ENCODE results near the gene POLE3. TPM values are rescaled to one million over a fixed set of nuclear protein-coding genes. Genes with fewer than 3 reads are reported as not detected.

The POLE3 gene
- total RNA-seq, 4 donors from 2014 or later, result 22.2 to 28.4 (median 26.0) TPM

GRCh38 chr9:113361304-113362018 is 49.0 kb downstream of the POLE3 start:
- no peaks in the 10 kb centered on the region for H3K9me3 ChIP-seq
- 49 to 58% methylated on average over 7 of the region's 7 CpGs for WGBS, 2 donors
- no peak overlapping the region for H3K4me3 ChIP-seq
- H3K4me1 ChIP-seq, result no peaks in the 10 kb centered on the region
- no peak overlapping the region for H3K27ac ChIP-seq
- H3K36me3 ChIP-seq, result no peaks in the 10 kb centered on the region
- DNase-seq (ENCODE audit: low spot score in 2 of 2), result no peak
- no peaks in the 10 kb centered on the region for H3K27me3 ChIP-seq
- TF ChIP-seq POLR2A (IDR thresholded peaks at IDR 0.05) (no peak), CTCF (IDR thresholded peaks at IDR 0.05) (no peak), EP300 (IDR thresholded peaks at IDR 0.05) (no peak)

GRCh38 chr9:113360242-113360842 is 50.1 kb downstream of the POLE3 start:
- no peaks in the 10 kb centered on the region for H3K9me3 ChIP-seq
- H3K4me3 ChIP-seq, result no peak overlapping the region
- no peak for DNase-seq (ENCODE audit: low spot score in 2 of 2)
- no peaks in the 10 kb centered on the region for H3K36me3 ChIP-seq
- TF ChIP-seq CTCF (IDR thresholded peaks at IDR 0.05) (no peak), EP300 (IDR thresholded peaks at IDR 0.05) (no peak), POLR2A (IDR thresholded peaks at IDR 0.05) (no peak)
- no peak overlapping the region for H3K27ac ChIP-seq
- 90% methylated on average over 12 to 15 of the region's 15 CpGs for WGBS, 2 donors
- H3K27me3 ChIP-seq, result no peaks in the 10 kb centered on the region
- H3K4me1 ChIP-seq, result no peaks in the 10 kb centered on the region

- Histone ChIP-seq H3K4me3 (no peak overlapping the region), H3K27ac (no peak overlapping the region), H3K27me3 (no peaks in the 10 kb centered on the region), H3K36me3 (no peaks in the 10 kb centered on the region), H3K9me3 (no peaks in the 10 kb centered on the region), H3K4me1 (no peaks in the 10 kb centered on the region)
- no peak for TF ChIP-seq EP300 (IDR thresholded peaks at IDR 0.05)
- TF ChIP-seq CTCF (IDR thresholded peaks at IDR 0.05), result no peak
- 83 to 88% methylated on average over 1 of the region's 1 CpG for WGBS, 2 donors
- DNase-seq (ENCODE audit: low spot score in 2 of 2), result no peak
Observed at GRCh38 chr9:113359385-113359784, 51.1 kb downstream of the POLE3 start.

Other genes starting within 250 kb of the POLE3 start
- 10 to 100 TPM; 25.7 to 43.8 (median 29.2) TPM for gene FKBP15, start 189.4 kb downstream of the POLE3 start, total RNA-seq
- 10 to 100 TPM in 2 of 4 donors, 1 to 10 TPM in 2; 6.5 to 12.9 (median 10.6) TPM for gene SLC31A1, start 189.1 kb downstream of the POLE3 start, total RNA-seq
- gene CDC26, start 135.1 kb downstream of the POLE3 start, total RNA-seq, result 10 to 100 TPM; 16.3 to 39.1 (median 26.8) TPM
- 10 to 100 TPM in 2 of 4 donors, 1 to 10 TPM in 2; 9.0 to 14.4 (median 10.9) TPM for gene PRPF4, start 135.0 kb downstream of the POLE3 start, total RNA-seq
- gene RNF183, start 107.3 kb downstream of the POLE3 start, total RNA-seq, result under 1 TPM in 1 of 4 donors, not detected in 3; 0.20 TPM
- gene WDR31, start 70.4 kb downstream of the POLE3 start, total RNA-seq, result 1 to 10 TPM in 3 of 4 donors, under 1 TPM in 1; 0.60 to 2.8 (median 1.4) TPM
- gene BSPRY, start 61.1 kb downstream of the POLE3 start, total RNA-seq, result under 1 TPM in 3 of 4 donors, not detected in 1; 0.21 to 0.59 (median 0.30) TPM
- gene HDHD3, start 33.7 kb downstream of the POLE3 start, total RNA-seq, result 10 to 100 TPM; 19.7 to 53.5 (median 25.7) TPM
- gene ALAD, start 9.4 kb downstream of the POLE3 start, total RNA-seq, result 10 to 100 TPM; 36.3 to 80.4 (median 46.8) TPM
- gene C9orf43, start 72 bp upstream of the POLE3 start, total RNA-seq, result 1 to 10 TPM in 1 of 4 donors, under 1 TPM in 1, not detected in 2; 0.59 to 1.3 TPM
- gene RGS3, start 53.1 kb upstream of the POLE3 start, total RNA-seq, result 10 to 100 TPM; 18.0 to 45.9 (median 35.2) TPM

All from tibial nerve (tissue), 4 donors.